ENCODE results near the gene CCDC106. TPM values are rescaled to one million over a fixed set of nuclear protein-coding genes. Genes with fewer than 3 reads are reported as not detected.

Gene CCDC106
- total RNA-seq, 1 experiment from 2014 or later: 19.9 TPM

GRCh38 chr19:55671054-55671378, 23.0 kb downstream of the CCDC106 start:
- no peak overlapping the region for H2BK12ac ChIP-seq (ENCODE audit: insufficient read length, low read depth, low read length)
- H4K8ac ChIP-seq (replicated peaks; ENCODE audit: insufficient read length, low read depth, low read length): no peak overlapping the region
- no peak for DNase-seq
- H3K36me3 Mint-ChIP-seq (ENCODE audit: insufficient read depth in 1 of 3, low read depth in 3 of 3): peaks cover 51 to 74% (median 67%) of the 10 kb centered on the region in 3 experiments
- H2AK5ac ChIP-seq (ENCODE audit: insufficient read length, low read length): no peak overlapping the region
- H3K23ac ChIP-seq (ENCODE audit: insufficient read length, low read depth, low read length): no peak overlapping the region
- no peak overlapping the region for H3K4ac ChIP-seq (ENCODE audit: low read depth, low read length)
- no peak overlapping the region for H2BK20ac ChIP-seq (ENCODE audit: low read depth, low read length, poor library complexity, severe bottlenecking)
- H3K79me1 ChIP-seq (ENCODE audit: insufficient read depth, low read depth, low read length, poor library complexity, severe bottlenecking): peaks cover 4% of the 10 kb centered on the region
- no peak overlapping the region for H2AFZ ChIP-seq (ENCODE audit: low read length)
- H3K4me2 ChIP-seq (ENCODE audit: insufficient read depth, insufficient read length, low read length): no peak overlapping the region
- no peaks in the 10 kb centered on the region for H3K4me1 ChIP-seq (ENCODE audit: insufficient read depth, low read length)
- H2BK120ac ChIP-seq (ENCODE audit: low read depth, low read length, poor library complexity, severe bottlenecking): no peak overlapping the region
- no peaks in the 10 kb centered on the region for H3K9me3 ChIP-seq (ENCODE audit: control insufficient read depth, low read depth, low read length)
- H3K4me3 Mint-ChIP-seq: peak overlapping the region in 1 of 2 experiments; percentile 9; a peak in 2 of 5 replicates
- H3K14ac ChIP-seq (ENCODE audit: insufficient read depth, low read length): no peak overlapping the region
- no peaks in the 10 kb centered on the region; a peak in 1 of 5 replicates for H3K9me3 Mint-ChIP-seq
- no peak overlapping the region for H2BK5ac ChIP-seq (ENCODE audit: insufficient read length, low read length)
- peaks cover 6% of the 10 kb centered on the region for H3K23me2 ChIP-seq (ENCODE audit: insufficient read length, low read depth, low read length, poor library complexity, severe bottlenecking)
- H3K18ac ChIP-seq (ENCODE audit: insufficient read length, low read depth, low read length): no peak overlapping the region
- WGBS (ENCODE audit: extremely low coverage, insufficient read length, low lambda C conversion rate): no CpG with 5 or more reads among the region's 2 CpGs
- no peak overlapping the region for H3T11ph ChIP-seq (ENCODE audit: low read length)
- TF ChIP-seq CTCF (conservative IDR thresholded peaks at IDR 0.05): no peak
- H3K4me1 Mint-ChIP-seq: peaks cover 31 to 41% of the 10 kb centered on the region in 2 experiments
- no peaks in the 10 kb centered on the region for H3K27me3 ChIP-seq (ENCODE audit: insufficient read depth, low read length)
- H3K9ac ChIP-seq (ENCODE audit: extremely low read depth, insufficient read length, low read length): no peak overlapping the region
- no peaks in the 10 kb centered on the region for H3K27me3 Mint-ChIP-seq (ENCODE audit: low read depth)
- H3K27ac ChIP-seq (ENCODE audit: insufficient read length, low read depth, low read length): no peak overlapping the region
- peaks cover 11% of the 10 kb centered on the region; the same call in 1 of the 2 replicates for H3K79me2 ChIP-seq (ENCODE audit: insufficient read depth, low read length)
- H4K5ac ChIP-seq (ENCODE audit: insufficient read length, low read depth, low read length): no peak overlapping the region
- H2BK15ac ChIP-seq (ENCODE audit: low read depth, low read length): no peak overlapping the region
- peak overlapping the region; percentile 4 to 87 (median 8); a peak in 4 of 7 replicates for H3K27ac Mint-ChIP-seq
- no peak overlapping the region for H3K56ac ChIP-seq (ENCODE audit: insufficient read length, low read depth, low read length)
- H4K91ac ChIP-seq (ENCODE audit: insufficient read length, low read depth, low read length): no peak overlapping the region
- H4K20me1 ChIP-seq (ENCODE audit: control insufficient read depth, insufficient read depth, insufficient read length): no peaks in the 10 kb centered on the region

Data from H9 (cell line).